ENCODE measurements around the gene KIAA0586.
"Not testable (repeated sequence)": the region's sequence is repeated elsewhere in the genome, so short reads cannot be mapped to it uniquely, and the experiment has no call there.

KIAA0586 gene

GRCh38 chr14:58553959-58554358 is 126.4 kb downstream of the KIAA0586 start:
- no peak for DNase-seq

GRCh38 chr14:58555647-58556046 is 128.1 kb downstream of the KIAA0586 start:
- no peak for DNase-seq

- no peak for DNase-seq
Measured at GRCh38 chr14:58557242-58557641, 129.7 kb downstream of the KIAA0586 start.

- DNase-seq: peak; percentile 18 to 36
Measured at GRCh38 chr14:58560208-58560607, 132.7 kb downstream of the KIAA0586 start.

- no peak for DNase-seq
Measured at GRCh38 chr14:58562141-58562540, 134.6 kb downstream of the KIAA0586 start.

GRCh38 chr14:58563978-58564377 is 136.5 kb downstream of the KIAA0586 start:
- no peak for DNase-seq

GRCh38 chr14:58565832-58566231 is 138.3 kb downstream of the KIAA0586 start:
- DNase-seq: no peak

- DNase-seq: no peak
Measured at GRCh38 chr14:58566979-58567378, 139.5 kb downstream of the KIAA0586 start.

GRCh38 chr14:58568322-58568721 is 140.8 kb downstream of the KIAA0586 start:
- no peak for DNase-seq

- DNase-seq: no peak
Measured at GRCh38 chr14:58571256-58571655, 143.7 kb downstream of the KIAA0586 start.

GRCh38 chr14:58571769-58572472 is 144.4 kb downstream of the KIAA0586 start:
- DNase-seq: no peak

- DNase-seq: no peak
Measured at GRCh38 chr14:58572473-58572853, 144.9 kb downstream of the KIAA0586 start.

- DNase-seq: no peak
Measured at GRCh38 chr14:58572863-58573262, 145.3 kb downstream of the KIAA0586 start.

GRCh38 chr14:58574623-58575022 is 147.1 kb downstream of the KIAA0586 start:
- peak in 1 of 2 experiments; percentile 3 for DNase-seq

GRCh38 chr14:58575956-58576355 is 148.4 kb downstream of the KIAA0586 start:
- DNase-seq: no peak

- DNase-seq: not testable (repeated sequence)
Measured at GRCh38 chr14:58580035-58580434, 152.5 kb downstream of the KIAA0586 start.

GRCh38 chr14:58581389-58581788 is 153.9 kb downstream of the KIAA0586 start:
- not testable (repeated sequence) for DNase-seq

GRCh38 chr14:58584383-58584782 is 156.9 kb downstream of the KIAA0586 start:
- DNase-seq: no peak

GRCh38 chr14:58587271-58587670 is 159.8 kb downstream of the KIAA0586 start:
- DNase-seq: no peak

- not testable (repeated sequence) for DNase-seq
Measured at GRCh38 chr14:58588321-58588720, 160.8 kb downstream of the KIAA0586 start.

- DNase-seq: no peak
Measured at GRCh38 chr14:58593977-58594376, 166.5 kb downstream of the KIAA0586 start.

- no peak for DNase-seq
Measured at GRCh38 chr14:58597041-58597440, 169.5 kb downstream of the KIAA0586 start.

GRCh38 chr14:58598028-58598803 is 170.7 kb downstream of the KIAA0586 start:
- DNase-seq: no peak

- DNase-seq: no peak
Measured at GRCh38 chr14:58598804-58599525, 171.4 kb downstream of the KIAA0586 start.

Measured in Kasumi-1 (cell line).